Measurements from ENCODE around the gene PBX3. TPM values are rescaled to one million over a fixed set of nuclear protein-coding genes. Genes with fewer than 3 reads are reported as not detected.
A peak's percentile ranks its signal among the peaks of the same experiment; 100 is the strongest.

Gene PBX3
- total RNA-seq, 1 experiment from 2014 or later, result 46.0 TPM

GRCh38 chr9:125746774-125747052 lies 460 bp upstream of the PBX3 start:
- H2BK120ac ChIP-seq (ENCODE audit: low read depth, low read length, poor library complexity, severe bottlenecking), result no peak overlapping the region
- H3K9ac ChIP-seq (ENCODE audit: extremely low read depth, insufficient read length, low read length), result no peak overlapping the region
- Mint-ChIP-seq H3K27me3 (ENCODE audit: low read depth) (peaks cover 15% of the 10 kb centered on the region), H3K36me3 (ENCODE audit: insufficient read depth in 1 of 3, low read depth in 3 of 3) (peaks cover 9 to 17% (median 10%) of the 10 kb centered on the region in 3 experiments; a peak in 6 of 7 replicates), H3K9me3 (no peaks in the 10 kb centered on the region; a peak in 1 of 5 replicates), H3K27ac (no peak overlapping the region), H3K4me3 (peak overlapping the region; percentile 35 to 73; a peak in 2 of 5 replicates), H3K4me1 (peaks cover 36 to 43% of the 10 kb centered on the region in 2 experiments)
- no peak overlapping the region for H2AFZ ChIP-seq (ENCODE audit: low read length)
- peaks cover 16% of the 10 kb centered on the region for H3K23me2 ChIP-seq (ENCODE audit: insufficient read length, low read depth, low read length, poor library complexity, severe bottlenecking)
- no peak overlapping the region for H4K5ac ChIP-seq (ENCODE audit: insufficient read length, low read depth, low read length)
- 0 out of 2 replicates have a peak, but pooled peaks cover 1% of the 10 kb centered on the region for H3K27me3 ChIP-seq (ENCODE audit: insufficient read depth, low read length)
- H2BK12ac ChIP-seq (ENCODE audit: insufficient read length, low read depth, low read length), result no peak overlapping the region
- H3K18ac ChIP-seq (ENCODE audit: insufficient read length, low read depth, low read length), result no peak overlapping the region
- TF ChIP-seq CTCF (conservative IDR thresholded peaks at IDR 0.05), result no peak
- H3K14ac ChIP-seq (ENCODE audit: insufficient read depth, low read length), result no peak overlapping the region
- no peak overlapping the region for H3K4ac ChIP-seq (ENCODE audit: low read depth, low read length)
- no peaks in the 10 kb centered on the region for H3K79me1 ChIP-seq (ENCODE audit: insufficient read depth, low read depth, low read length, poor library complexity, severe bottlenecking)
- H4K8ac ChIP-seq (replicated peaks; ENCODE audit: insufficient read length, low read depth, low read length), result no peak overlapping the region
- no peak for DNase-seq
- peak overlapping the region; percentile 59 for H3K4me2 ChIP-seq (ENCODE audit: insufficient read depth, insufficient read length, low read length)
- H4K91ac ChIP-seq (ENCODE audit: insufficient read length, low read depth, low read length), result no peak overlapping the region
- no peaks in the 10 kb centered on the region for H4K20me1 ChIP-seq (ENCODE audit: control insufficient read depth, insufficient read depth, insufficient read length)
- H2AK5ac ChIP-seq (ENCODE audit: insufficient read length, low read length), result no peak overlapping the region
- no peaks in the 10 kb centered on the region for H3K79me2 ChIP-seq (ENCODE audit: insufficient read depth, low read length)
- peaks cover 4% of the 10 kb centered on the region; the same call in 1 of the 2 replicates for H3K4me1 ChIP-seq (ENCODE audit: insufficient read depth, low read length)
- no peaks in the 10 kb centered on the region for H3K9me3 ChIP-seq (ENCODE audit: control insufficient read depth, low read depth, low read length)
- H3K23ac ChIP-seq (ENCODE audit: insufficient read length, low read depth, low read length), result no peak overlapping the region
- no peak overlapping the region for H3K27ac ChIP-seq (ENCODE audit: insufficient read length, low read depth, low read length)
- no peak overlapping the region for H2BK5ac ChIP-seq (ENCODE audit: insufficient read length, low read length)
- no peak overlapping the region for H3T11ph ChIP-seq (ENCODE audit: low read length)
- no peak overlapping the region for H2BK20ac ChIP-seq (ENCODE audit: low read depth, low read length, poor library complexity, severe bottlenecking)
- H2BK15ac ChIP-seq (ENCODE audit: low read depth, low read length), result no peak overlapping the region
- WGBS (ENCODE audit: extremely low coverage, insufficient read length, low lambda C conversion rate), result no CpG with 5 or more reads among the region's 46 CpGs
- H3K56ac ChIP-seq (ENCODE audit: insufficient read length, low read depth, low read length), result no peak overlapping the region
